ENCODE measurements around the gene ZSCAN20. TPM values are rescaled to one million over a fixed set of nuclear protein-coding genes. Genes with fewer than 3 reads are reported as not detected.

Gene ZSCAN20
- total RNA-seq, 1 donor from 2014 or later, result 4.3 TPM

DNA sequence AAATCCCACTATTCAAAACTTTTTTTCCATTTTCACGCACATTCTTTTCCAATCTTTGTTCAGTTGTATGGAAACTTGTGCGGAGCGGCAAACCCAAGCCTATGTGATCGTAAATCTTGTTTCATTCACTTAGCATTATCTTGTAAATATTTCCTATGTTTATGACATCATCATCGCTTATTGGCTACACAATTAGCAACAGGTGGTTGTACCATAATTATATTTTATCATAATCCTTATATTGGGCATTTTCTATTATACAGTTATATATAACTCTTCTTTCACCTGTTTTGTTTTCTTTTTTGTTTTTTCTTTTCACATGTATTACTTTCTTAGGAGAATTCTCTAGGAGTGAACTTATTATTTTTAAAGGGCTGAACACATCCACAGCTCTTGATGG lies 65.4 kb downstream of the ZSCAN20 start:
- Histone ChIP-seq H3K4me3 (no peak overlapping the region), H3K27ac (no peak overlapping the region), H3K9me3 (no peaks in the 10 kb centered on the region), H3K4me1 (no peaks in the 10 kb centered on the region), H3K36me3 (no peaks in the 10 kb centered on the region), H3K27me3 (no peaks in the 10 kb centered on the region)
- intact Hi-C loops (cut with DNase I), result no loop called here
- no peak for DNase-seq
- TF ChIP-seq, protein P1, sequence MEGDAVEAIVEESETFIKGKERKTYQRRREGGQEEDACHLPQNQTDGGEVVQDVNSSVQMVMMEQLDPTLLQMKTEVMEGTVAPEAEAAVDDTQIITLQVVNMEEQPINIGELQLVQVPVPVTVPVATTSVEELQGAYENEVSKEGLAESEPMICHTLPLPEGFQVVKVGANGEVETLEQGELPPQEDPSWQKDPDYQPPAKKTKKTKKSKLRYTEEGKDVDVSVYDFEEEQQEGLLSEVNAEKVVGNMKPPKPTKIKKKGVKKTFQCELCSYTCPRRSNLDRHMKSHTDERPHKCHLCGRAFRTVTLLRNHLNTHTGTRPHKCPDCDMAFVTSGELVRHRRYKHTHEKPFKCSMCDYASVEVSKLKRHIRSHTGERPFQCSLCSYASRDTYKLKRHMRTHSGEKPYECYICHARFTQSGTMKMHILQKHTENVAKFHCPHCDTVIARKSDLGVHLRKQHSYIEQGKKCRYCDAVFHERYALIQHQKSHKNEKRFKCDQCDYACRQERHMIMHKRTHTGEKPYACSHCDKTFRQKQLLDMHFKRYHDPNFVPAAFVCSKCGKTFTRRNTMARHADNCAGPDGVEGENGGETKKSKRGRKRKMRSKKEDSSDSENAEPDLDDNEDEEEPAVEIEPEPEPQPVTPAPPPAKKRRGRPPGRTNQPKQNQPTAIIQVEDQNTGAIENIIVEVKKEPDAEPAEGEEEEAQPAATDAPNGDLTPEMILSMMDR (IDR thresholded peaks at IDR 0.05), result no peak
- ATAC-seq, result no peak

DNA sequence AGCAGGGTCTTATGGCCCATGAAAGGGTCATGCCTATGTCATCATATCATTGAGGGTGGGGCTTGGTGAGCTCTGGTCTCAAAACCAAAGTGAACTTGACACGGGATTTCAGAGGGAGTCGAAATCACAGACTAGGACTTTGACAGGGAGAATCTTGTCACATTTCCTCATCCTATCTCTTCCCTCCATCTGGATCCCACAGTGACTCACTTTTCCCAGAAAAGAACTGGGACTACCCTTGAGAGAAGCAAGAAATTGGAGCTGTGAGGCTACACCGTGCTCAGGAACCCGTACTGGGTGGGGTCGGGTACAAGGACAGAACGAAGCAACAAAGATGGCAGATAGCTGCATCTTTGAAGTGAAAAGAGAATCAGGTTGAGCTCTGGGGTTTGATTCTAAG lies 69.5 kb downstream of the ZSCAN20 start:
- Histone ChIP-seq H3K27ac (no peak overlapping the region), H3K4me1 (no peaks in the 10 kb centered on the region), H3K36me3 (no peaks in the 10 kb centered on the region), H3K9me3 (no peaks in the 10 kb centered on the region), H3K4me3 (no peak overlapping the region), H3K27me3 (no peaks in the 10 kb centered on the region)
- no peak for DNase-seq
- ATAC-seq, result no peak
- intact Hi-C loops (cut with DNase I), result no loop called here
- TF ChIP-seq, protein P1 (IDR thresholded peaks at IDR 0.05), result no peak

Other genes starting within 250 kb of the ZSCAN20 start
- gene ZNF362, start 216.2 kb upstream of the ZSCAN20 start, total RNA-seq, result 31.8 TPM
- not detected for gene A3GALT2, start 151.5 kb upstream of the ZSCAN20 start, total RNA-seq
- 124 TPM for gene PHC2, start 41.5 kb upstream of the ZSCAN20 start, total RNA-seq

Measured in upper lobe of right lung (tissue), 1 donor.